ENCODE data around the gene MLN. TPM values are rescaled to one million over a fixed set of nuclear protein-coding genes. Genes with fewer than 3 reads are reported as not detected.

MLN gene
- total RNA-seq, 1 donor from 2014 or later, result not detected

DNA sequence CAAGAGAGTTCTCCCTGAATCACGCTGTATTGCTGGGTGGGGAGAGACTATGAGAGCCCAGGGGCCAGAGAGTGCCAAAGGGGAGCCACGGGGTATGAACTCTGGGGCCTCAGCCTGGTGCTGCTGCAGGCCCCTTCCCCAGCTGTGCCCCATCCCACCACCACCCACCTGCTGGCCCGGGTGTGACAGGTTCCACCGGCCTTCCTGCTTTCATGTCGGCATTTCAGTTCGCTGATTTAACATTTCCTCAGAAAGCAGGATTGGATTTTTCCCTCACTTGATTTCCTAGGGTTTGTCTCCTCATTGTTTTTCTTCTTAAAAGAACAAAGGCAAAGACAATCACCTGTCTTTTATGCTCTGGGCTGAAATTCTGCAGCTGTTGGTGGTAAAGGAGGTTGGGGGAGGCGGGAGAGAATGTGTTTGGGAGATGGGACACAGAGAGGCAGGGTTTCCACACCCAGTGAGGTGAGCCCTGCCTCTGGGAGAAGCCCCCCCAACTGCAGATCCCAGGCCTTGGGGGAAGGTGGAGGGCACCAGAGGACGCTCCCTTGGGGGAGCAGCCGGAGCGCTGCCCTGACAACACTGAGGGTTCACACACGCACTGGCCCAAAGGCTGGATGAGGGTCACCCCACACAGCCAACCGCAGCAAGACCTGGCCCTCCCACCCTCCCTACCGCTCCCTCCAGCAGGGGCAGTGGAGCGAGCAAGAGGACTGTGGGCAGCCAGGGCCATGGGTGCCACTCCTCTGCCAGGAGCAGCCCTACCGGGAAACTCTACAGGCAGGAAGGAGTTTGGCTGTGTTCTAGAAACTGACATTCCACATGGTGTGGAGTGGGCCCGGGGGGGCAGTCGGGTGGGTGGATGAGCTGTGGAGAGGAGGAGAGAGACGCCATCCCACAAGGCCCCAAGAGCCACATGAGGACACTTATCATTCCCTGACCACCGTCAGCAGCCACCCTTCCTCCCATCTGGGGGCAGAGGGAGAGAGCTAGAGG lies 10.5 kb upstream of the MLN start:
- no peak for DNase-seq (ENCODE audit: low spot score)

- no peak for DNase-seq (ENCODE audit: low spot score)
These were observed 9.6 kb upstream of the MLN start for GRCh38 chr6:33813246-33813904.

GRCh38 chr6:33812669-33813068 lies 8.9 kb upstream of the MLN start:
- DNase-seq (ENCODE audit: low spot score), result peak; percentile 49

GRCh38 chr6:33809594-33809993 lies 5.8 kb upstream of the MLN start:
- no peak for DNase-seq (ENCODE audit: low spot score)

GRCh38 chr6:33808641-33809180 lies 4.9 kb upstream of the MLN start:
- no peak for DNase-seq (ENCODE audit: low spot score)

- DNase-seq (ENCODE audit: low spot score), result no peak
These were observed 3.8 kb upstream of the MLN start for GRCh38 chr6:33807606-33808005.

DNA sequence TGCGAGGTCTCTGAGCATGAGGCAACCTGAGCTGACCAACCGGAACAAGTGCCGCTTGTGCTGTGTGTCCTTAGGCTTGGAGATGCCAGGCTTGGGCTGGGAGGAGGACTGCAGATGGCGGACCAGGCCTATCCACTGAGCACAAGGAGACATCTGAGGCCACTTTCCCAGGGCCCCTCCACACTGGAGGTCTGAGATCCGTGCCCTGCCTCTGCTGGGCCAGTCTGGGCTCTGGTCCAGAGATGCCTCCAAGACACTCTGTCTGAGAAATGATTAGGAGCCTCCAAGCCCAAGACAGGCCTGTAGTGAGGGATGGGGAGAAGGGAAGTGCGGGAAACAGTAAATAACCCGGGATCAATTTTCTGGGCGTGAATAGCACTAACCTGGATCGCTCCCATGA lies 3.0 kb upstream of the MLN start:
- no peak for DNase-seq (ENCODE audit: low spot score)

DNA sequence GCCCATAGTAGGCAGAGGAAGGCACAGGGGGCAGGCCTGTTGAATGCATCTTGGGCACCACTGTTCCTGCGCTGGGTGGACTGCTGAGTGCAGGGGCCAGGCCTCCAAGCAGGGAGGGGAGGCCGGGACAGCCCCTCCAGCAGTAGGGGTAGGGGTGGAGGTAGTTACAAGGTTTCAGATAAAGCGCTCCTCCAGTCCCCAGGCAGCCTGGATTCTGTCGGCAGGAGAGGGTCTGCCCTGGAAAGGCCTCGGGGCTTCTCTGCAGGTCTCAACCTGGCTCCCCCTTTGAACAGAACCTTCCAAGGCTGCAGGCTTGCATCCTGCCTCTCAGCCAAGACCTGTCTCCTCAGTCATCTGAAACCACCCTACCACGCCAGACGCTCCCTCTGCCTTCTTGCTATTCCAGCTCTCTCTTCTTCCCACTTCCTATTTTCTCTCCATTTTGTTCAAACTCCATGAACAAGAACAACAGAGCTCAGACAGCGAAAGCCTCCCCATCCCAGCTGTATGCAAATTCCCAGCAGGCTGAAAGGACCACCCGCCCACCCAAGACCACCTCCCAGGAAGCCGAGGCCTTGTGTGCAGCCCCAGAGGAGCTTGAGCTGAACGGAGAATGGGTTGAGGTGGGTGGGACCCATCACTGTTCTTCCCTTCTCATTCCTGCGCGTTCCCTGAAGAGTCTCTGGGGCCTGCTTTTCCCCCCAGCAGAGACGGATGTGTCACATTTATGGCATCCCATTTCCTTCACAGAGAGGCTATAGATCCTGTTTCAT lies 1.4 kb downstream of the MLN start:
- DNase-seq (ENCODE audit: low spot score), result no peak

- DNase-seq (ENCODE audit: low spot score), result no peak
These were observed 2.2 kb downstream of the MLN start for GRCh38 chr6:33801611-33802010.

DNA sequence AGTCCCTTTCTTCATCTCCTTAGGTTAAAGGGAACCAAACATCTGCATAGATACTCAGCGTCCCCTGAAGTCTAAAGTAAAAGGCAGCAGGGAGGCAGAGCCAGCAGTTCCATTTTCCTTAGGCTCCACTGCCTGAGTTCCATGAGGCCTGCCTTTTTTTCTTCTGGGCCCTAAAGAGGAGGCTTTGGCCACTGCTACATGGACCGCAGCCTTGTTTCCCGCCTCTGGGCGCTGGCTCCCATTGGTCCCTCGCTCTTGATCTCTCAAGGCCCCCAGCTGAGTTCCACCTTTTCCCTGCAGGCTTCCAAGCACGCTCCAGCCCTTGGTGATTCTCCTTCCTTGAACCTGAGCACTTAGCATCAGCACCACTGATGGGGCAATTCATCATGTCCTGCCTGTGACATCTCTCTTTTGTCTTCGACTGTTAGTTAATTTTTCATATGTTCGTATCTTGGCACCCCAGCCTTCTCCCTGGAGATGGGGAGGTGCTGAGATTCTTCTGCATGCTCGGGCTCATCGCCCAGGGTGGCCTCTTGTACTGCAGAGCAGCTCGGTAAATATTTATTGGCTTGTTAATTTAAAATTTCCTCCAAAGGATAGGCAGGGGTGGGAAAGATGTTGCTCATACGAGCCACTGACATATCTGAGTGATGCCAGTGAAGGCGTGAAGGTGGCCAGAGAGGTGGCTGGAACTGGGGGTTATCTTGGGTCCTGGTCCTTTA lies 3.4 kb downstream of the MLN start:
- DNase-seq (ENCODE audit: low spot score), result no peak

DNA sequence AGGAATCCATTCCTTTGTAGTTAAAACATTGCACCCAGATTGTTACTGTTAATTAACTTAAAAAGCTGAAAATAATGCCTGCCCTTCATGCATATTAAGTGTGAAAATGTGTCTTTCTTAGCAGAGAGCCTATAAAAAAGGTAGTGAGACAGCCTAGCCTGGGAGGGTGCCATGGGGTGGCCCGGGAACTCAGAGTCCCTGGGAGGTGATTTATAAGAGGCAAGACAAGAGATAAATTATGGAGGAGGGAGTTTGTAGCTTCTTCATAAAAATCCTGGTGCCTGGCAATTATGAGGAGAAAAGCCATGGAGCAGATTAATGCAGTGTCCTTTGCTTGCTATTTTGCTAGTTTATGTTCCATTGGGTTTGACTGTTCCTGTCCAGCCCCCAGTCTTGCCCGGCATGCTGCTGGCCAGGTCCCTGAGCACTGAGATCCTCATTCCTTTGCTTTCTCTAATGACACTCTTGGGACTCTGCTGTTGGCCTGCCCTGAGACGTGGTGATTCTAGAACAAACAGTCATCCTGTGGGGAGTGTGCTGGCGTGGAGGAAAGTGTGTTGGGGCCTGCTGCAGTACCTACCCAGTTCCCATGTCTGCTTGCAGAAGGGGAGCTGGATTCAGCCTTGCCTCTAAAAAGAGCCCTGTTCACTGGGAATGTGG lies 4.2 kb downstream of the MLN start:
- DNase-seq (ENCODE audit: low spot score), result no peak

DNA sequence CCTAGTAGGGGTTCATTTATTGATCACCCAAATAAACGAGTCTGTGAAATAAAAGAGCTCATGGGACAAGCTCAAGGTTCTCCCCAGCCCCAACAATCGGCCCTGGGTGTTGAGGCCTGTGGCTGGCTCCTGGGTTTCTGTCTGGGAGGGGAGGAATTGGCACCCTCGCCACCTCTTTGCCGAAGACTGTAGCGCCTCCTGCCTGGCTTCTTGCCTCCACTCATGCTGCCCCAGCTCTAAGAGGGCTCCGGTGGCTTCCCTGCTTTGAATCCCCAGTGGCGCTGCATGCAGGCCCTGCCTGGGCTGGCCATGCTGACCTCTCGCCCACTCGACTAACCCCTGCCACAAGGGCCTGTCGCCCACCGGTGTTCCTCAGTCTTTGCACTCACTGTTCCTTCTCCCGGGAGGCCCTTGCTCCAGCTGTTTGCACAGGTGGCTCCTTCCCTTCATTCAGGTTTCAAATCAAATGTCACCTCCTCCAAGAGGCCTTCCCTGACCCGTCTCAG lies 5.4 kb downstream of the MLN start:
- DNase-seq (ENCODE audit: low spot score), result no peak

DNA sequence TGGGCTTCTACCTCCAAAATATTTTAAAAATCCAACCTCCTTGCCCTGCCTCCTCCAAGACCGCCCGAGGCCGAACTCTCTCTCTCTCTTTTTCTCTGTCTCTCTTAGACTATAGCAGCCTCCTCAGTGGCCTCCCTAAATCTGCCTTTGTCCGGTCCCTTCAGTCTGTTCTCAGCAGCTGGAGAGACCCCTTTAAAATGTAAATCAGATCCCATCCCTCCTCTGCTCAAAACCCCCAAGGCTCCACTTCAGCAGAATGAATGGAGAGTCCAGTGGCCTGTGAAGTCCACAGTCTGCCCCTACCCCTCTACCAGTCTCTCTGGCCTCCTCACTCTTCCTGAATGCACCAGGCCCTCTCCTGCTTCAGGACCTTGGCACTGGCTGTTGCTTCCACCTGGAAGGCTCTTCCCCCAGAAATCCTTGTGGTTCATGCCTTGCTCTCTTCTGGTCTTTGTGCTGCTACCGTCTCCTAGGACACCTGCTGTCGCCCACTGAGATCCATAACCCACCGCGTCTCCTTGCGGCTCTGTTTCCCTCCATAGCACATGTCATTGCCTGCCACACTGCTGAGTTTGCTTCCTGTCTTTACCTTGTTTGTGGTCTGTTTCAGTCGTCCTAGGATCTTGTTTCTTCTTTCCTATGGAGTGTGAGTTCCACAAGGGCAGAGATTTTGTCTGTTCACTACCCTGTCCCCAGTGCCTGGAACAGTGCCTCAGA lies 6.0 kb downstream of the MLN start:
- no peak for DNase-seq (ENCODE audit: low spot score)

DNA sequence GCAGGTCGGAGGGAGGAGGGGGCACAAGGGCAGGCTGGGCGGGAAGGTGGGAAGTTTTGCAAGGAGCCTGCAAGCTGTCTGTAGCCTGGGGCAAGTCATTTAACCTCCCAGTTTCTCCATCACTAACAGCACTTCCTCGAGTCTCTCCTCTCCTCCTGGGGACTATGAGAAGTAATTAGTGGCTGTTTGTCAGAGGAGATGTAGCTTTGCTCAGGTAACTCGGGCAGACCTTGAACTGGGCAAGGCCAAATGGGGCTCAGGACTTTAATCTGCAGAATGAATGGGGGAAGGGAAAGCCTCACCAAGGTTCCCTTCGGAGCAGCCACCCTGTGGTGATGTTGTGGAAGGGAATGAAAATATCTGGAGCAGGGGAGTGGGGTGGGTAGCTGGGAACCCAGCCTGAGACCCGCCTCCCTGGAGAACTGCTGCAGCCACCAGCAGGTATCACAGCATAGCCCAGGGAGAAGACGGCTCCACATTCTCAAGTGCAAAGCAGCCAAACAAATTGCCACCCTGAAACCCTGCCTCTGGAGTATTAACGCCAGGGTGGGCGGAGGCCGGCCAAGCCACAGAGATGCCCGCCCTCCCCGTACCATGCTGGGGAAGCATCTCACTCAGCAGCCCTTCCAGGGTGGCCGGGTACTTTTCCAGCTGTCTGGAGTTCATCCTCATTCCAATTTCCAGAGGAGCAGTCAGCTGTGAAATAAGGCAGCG lies 8.7 kb downstream of the MLN start:
- DNase-seq (ENCODE audit: low spot score), result no peak

DNA sequence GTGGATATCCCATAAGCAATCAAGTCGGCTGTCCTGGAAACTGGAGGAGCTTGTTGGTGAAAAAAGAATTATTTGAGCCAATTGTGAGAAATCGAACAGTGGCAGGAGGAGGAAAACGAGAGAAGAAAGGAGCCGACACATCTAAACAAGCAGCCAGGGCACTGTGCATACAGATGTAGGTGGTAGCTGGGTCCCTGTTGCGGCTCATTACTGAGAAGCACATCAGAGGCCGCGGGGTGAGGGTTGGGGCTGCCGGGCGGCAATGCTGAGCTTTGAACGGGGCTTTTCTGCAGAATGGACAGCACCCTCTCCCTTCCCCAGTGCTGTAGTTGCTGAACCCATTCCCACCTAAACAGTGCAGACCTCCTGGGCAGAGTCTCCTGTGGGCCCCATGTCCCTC lies 10.8 kb downstream of the MLN start:
- DNase-seq (ENCODE audit: low spot score), result no peak

- DNase-seq (ENCODE audit: low spot score), result no peak
These were observed 12.2 kb downstream of the MLN start for GRCh38 chr6:33791620-33792019.

DNA sequence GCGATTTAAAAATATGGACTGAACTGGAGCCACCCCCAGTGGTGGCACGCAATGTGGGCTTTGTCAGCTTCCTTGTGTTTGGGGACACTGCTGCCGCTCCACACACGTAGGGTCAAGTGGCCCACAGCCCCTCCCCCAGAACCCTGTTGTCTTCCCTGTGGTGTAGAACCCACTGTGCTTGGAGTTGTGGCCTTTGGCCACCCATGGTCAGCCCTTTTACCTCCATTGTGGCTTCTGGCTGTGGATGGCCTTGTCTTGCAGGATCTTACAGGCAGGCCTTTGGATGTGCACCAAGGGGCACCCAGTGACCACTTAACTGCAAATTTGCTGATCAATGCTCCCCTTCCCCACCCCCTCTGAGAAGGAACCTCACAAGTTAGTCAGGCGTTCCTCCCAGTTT lies 12.9 kb downstream of the MLN start:
- no peak for DNase-seq (ENCODE audit: low spot score)

GRCh38 chr6:33790379-33790778 lies 13.4 kb downstream of the MLN start:
- DNase-seq (ENCODE audit: low spot score), result no peak

DNA sequence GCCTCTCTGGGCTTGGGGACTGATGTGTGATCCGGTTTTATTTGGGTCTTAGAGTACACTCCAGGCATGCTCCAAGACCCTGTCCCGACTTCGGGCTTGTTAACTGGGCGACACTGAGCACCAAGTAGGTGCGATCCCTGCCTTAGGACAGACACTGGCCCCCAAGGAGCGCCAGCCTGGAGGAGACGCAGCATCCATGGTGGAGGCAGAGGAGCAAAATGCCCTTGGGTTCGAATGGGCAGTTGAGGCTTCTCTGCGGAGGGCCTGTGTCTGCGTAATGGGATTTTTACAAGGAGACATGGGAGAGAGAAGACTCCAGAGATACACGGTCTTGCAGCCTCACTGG lies 14.3 kb downstream of the MLN start:
- no peak for DNase-seq (ENCODE audit: low spot score)

Measured in mucosa of gallbladder (tissue), 1 donor.